Transverse colon (tissue), 4 donors: ENCODE measurements around the gene COG2.

Experiments used
- CTCF ChIP-seq, 5 experiments: fragments of 200-600 bp in 3 of 5; fragments of 450-650 bp in 2 of 5; sonication (generic) in 3 of 5; IDR thresholded peaks; 1 replicate in 2 of 5; 2 replicates in 3 of 5; pipeline ENCODE4 v1.5.1; 2016 to 2017; ENCODE audit warnings: antibody characterized with exemption in 5 of 5, inconsistent platforms in 3 of 5, mild to moderate bottlenecking in 2 of 5, moderate library complexity in 1 of 5
- POLR2AphosphoS5 ChIP-seq, 3 donors: sonication (generic); formaldehyde crosslinking; IDR thresholded peaks; one replicate each; pipeline ENCODE4 v1.6.1; 2016; ENCODE audit warnings: antibody characterized with exemption in 3 of 3

GRCh38 chr1:230643908-230644307, 1.6 kb downstream of the COG2 start:
- TF ChIP-seq CTCF (IDR thresholded peaks at IDR 0.05) (no peak), POLR2AphosphoS5 (IDR thresholded peaks at IDR 0.05) (peak in 1 of 3 donors; percentile 22)
